Upper lobe of right lung (tissue), 1 donor: ENCODE results near the gene SPATA6. TPM values are rescaled to one million over a fixed set of nuclear protein-coding genes. Genes with fewer than 3 reads are reported as not detected.

Experiments
- ATAC-seq: fragments of 200-7000 bp; cut with Tn5 transposase; one replicate; pipeline ENCODE4 v1.9.1; 2020; ENCODE audit warnings: mild to moderate bottlenecking, moderate library complexity
- DNase-seq: peaks from one replicate; pipeline ENCODE4 v3.0.0-alpha.2; 2020
- H3K27ac ChIP-seq: fragments of 200-600 bp; one replicate; pipeline ENCODE4 v1.8.0; 2022
- H3K27me3 ChIP-seq: fragments of 200-600 bp; one replicate; pipeline ENCODE4 v1.8.0; 2022; ENCODE audit warnings: mild to moderate bottlenecking
- H3K36me3 ChIP-seq: fragments of 200-600 bp; one replicate; pipeline ENCODE4 v1.8.0; 2022
- H3K4me1 ChIP-seq: fragments of 200-600 bp; one replicate; pipeline ENCODE4 v1.8.0; 2022
- H3K4me3 ChIP-seq: fragments of 200-600 bp; one replicate; pipeline ENCODE4 v1.8.0; 2022; ENCODE audit warnings: mild to moderate bottlenecking
- H3K9me3 ChIP-seq: fragments of 200-600 bp; one replicate; pipeline ENCODE4 v1.8.0; 2022
- CTCF ChIP-seq: fragments of 200-600 bp; IDR thresholded peaks from one replicate; pipeline ENCODE4 v1.8.0; 2022; ENCODE audit warnings: antibody characterized with exemption
- intact Hi-C: fragments of 100-400 bp; cut with DNase I; formaldehyde crosslinking; loops from one replicate; pipeline ENCODE4 v1.11.0; 2022
- total RNA-seq: library from RNA; stranded (reverse); fragmentation: NEBNext Ultra II Directional; extraction: Animal tissue kit (Norgen Biotek cat#: 25700); gene quantifications from one replicate; pipeline ENCODE4 v1.2.1, GENCODE V29; 2021
- donor health status: DM: no; HTN: yes; CAD: no; lungs with severe emphysema.

The SPATA6 gene
- total RNA-seq, 1 donor from 2014 or later = 19.5 TPM

- DNase-seq (no peak), ATAC-seq (no peak)
- H3K27ac ChIP-seq = no peak overlapping the region
- intact Hi-C loops = no loop called here
- H3K36me3 ChIP-seq = no peaks in the 10 kb centered on the region
- no peak for TF ChIP-seq CTCF
- no peak overlapping the region for H3K4me3 ChIP-seq
- no peaks in the 10 kb centered on the region for H3K27me3 ChIP-seq
- H3K9me3 ChIP-seq = no peaks in the 10 kb centered on the region
- H3K4me1 ChIP-seq = no peaks in the 10 kb centered on the region
These were observed 41.2 kb downstream of the SPATA6 start for GRCh38 chr1:48430832-48431231.

GRCh38 chr1:48422009-48422408 lies 50.0 kb downstream of the SPATA6 start:
- Histone ChIP-seq H3K27ac (no peak overlapping the region), H3K27me3 (no peaks in the 10 kb centered on the region), H3K9me3 (no peaks in the 10 kb centered on the region), H3K36me3 (no peaks in the 10 kb centered on the region), H3K4me1 (no peaks in the 10 kb centered on the region), H3K4me3 (no peak overlapping the region)
- intact Hi-C loops = no loop called here
- no peak for TF ChIP-seq CTCF
- no peak for ATAC-seq
- no peak for DNase-seq

GRCh38 chr1:48418742-48419141 lies 53.3 kb downstream of the SPATA6 start:
- H3K27ac ChIP-seq = no peak overlapping the region
- no peak for DNase-seq
- intact Hi-C loops = no loop called here
- H3K4me3 ChIP-seq = no peak overlapping the region
- no peak for ATAC-seq
- no peaks in the 10 kb centered on the region for H3K9me3 ChIP-seq
- no peaks in the 10 kb centered on the region for H3K36me3 ChIP-seq
- no peak for TF ChIP-seq CTCF
- no peaks in the 10 kb centered on the region for H3K4me1 ChIP-seq
- H3K27me3 ChIP-seq = no peaks in the 10 kb centered on the region

GRCh38 chr1:48415050-48415449 lies 57.0 kb downstream of the SPATA6 start:
- DNase-seq (no peak), ATAC-seq (no peak)
- Histone ChIP-seq H3K4me1 (no peaks in the 10 kb centered on the region), H3K9me3 (no peaks in the 10 kb centered on the region), H3K27ac (no peak overlapping the region), H3K27me3 (no peaks in the 10 kb centered on the region), H3K36me3 (no peaks in the 10 kb centered on the region), H3K4me3 (no peak overlapping the region)
- intact Hi-C loops = no loop called here
- no peak for TF ChIP-seq CTCF

GRCh38 chr1:48414264-48414663 lies 57.7 kb downstream of the SPATA6 start:
- Histone ChIP-seq H3K36me3 (no peaks in the 10 kb centered on the region), H3K4me1 (no peaks in the 10 kb centered on the region), H3K9me3 (no peaks in the 10 kb centered on the region), H3K27ac (no peak overlapping the region), H3K27me3 (no peaks in the 10 kb centered on the region), H3K4me3 (no peak overlapping the region)
- intact Hi-C loops = no loop called here
- peak; percentile 21 for ATAC-seq
- no peak for TF ChIP-seq CTCF
- DNase-seq = no peak

- intact Hi-C loops = no loop called here
These were observed 66.1 kb downstream of the SPATA6 start for GRCh38 chr1:48405940-48406339.

More at GRCh38 chr1:48405940-48406339, 66.1 kb downstream of the SPATA6 start:
- no peak for DNase-seq
- Histone ChIP-seq H3K27me3 (no peaks in the 10 kb centered on the region), H3K9me3 (no peaks in the 10 kb centered on the region), H3K36me3 (no peaks in the 10 kb centered on the region), H3K4me1 (no peaks in the 10 kb centered on the region), H3K4me3 (no peak overlapping the region), H3K27ac (no peak overlapping the region)
- TF ChIP-seq CTCF = no peak
- ATAC-seq = no peak
